Adrenal gland (tissue), 5 donors: ENCODE data around the gene KRT1.

Source experiments
- CTCF ChIP-seq, 6 experiments: fragments of 450-650 bp in 4 of 6; fragments of 200-600 bp in 2 of 6; sonication (generic) in 1 of 6; IDR thresholded peaks; 1 replicate in 5 of 6; 2 replicates in 1 of 6; pipeline versions ENCODE4 v1.5.1 to v1.8.0; 2016 to 2021; ENCODE audit warnings: antibody characterized with exemption in 6 of 6, mild to moderate bottlenecking in 2 of 6, moderate library complexity in 1 of 6
- POLR2A ChIP-seq, 2 donors: fragments of 450-650 bp; IDR thresholded peaks; one replicate each; pipeline ENCODE4 v1.6.1; 2017; ENCODE audit warnings: antibody characterized with exemption in 2 of 2, mild to moderate bottlenecking in 2 of 2, moderate library complexity in 1 of 2
- donor health status: DM: no; HTN: no; CAD: no.

GRCh38 chr12:52659951-52660350 is 20.3 kb downstream of the KRT1 start:
- TF ChIP-seq CTCF (IDR thresholded peaks at IDR 0.05) = no peak
- no peak for TF ChIP-seq POLR2A (IDR thresholded peaks at IDR 0.05)
